NB4 (cell line): Measurements from ENCODE around the gene PNPO.

ENCODE experiments used
- DNase-seq: peaks from one replicate; pipeline ENCODE4 v3.0.0; 2010; ENCODE audit warnings: low read depth
- H3K4me3 ChIP-seq: one replicate; pipeline ENCODE4 v1.5.1; 2011; ENCODE audit warnings: mild to moderate bottlenecking, low read depth, low read length, moderate library complexity
- CTCF ChIP-seq: IDR thresholded peaks from one replicate; pipeline ENCODE4 v1.5.1; 2012; ENCODE audit warnings: low read depth, low read length
- MAX ChIP-seq: IDR thresholded peaks from 2 replicates; pipeline ENCODE4 v1.6.1; 2011; ENCODE audit warnings: low read depth, low read length
- MYC ChIP-seq: IDR thresholded peaks from 2 replicates; pipeline ENCODE4 v1.6.1; 2011; ENCODE audit warnings: low read depth, low read length
- POLR2A ChIP-seq: IDR thresholded peaks from 2 replicates; pipeline ENCODE4 v1.6.1; 2011; ENCODE audit warnings: mild to moderate bottlenecking; ENCODE audit not compliant: insufficient read length; ENCODE audit errors: extremely low read depth

The PNPO gene

DNA sequence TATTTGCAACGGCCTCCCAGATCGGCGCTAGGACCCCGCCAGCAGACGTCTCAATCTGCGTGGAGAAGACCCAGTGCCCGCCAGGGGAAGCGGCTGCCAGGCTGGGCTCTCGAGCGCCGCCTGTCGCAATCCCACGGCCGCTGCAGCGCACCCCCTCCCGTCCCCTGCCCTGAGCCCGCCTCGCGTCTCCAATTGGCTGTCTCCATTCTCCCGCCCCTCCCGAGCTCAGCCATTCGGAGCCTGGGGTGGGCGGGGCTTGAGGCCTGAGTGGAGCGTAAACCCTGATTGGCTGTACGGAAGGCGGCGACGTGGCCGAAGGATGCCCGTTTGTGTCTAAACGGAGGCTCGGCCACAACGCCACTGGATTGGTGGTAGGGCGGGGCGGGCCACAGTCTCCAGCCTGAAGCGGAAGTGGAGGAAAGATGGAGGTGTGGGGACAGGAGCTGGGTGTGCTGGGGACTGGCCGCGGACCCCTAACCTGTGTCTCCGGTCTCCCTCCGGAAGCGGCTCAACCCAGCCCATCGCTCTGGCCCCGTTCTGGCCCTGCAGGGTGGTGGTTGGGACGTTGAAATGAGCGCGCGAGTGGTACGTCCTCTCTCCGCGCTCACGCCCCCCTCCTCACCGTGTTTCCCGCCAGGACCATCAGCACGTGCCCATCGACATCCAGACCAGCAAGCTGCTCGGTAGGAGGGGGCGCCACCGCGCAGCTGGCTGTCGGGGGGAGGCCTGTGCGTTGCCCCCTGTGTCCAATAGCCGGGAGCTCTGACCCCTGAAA, 29.5 kb downstream of the PNPO start, which contains the start of gene CDK5RAP3:
Gene CDK5RAP3 (plus strand): TSS at position 389 of the 775 bp plus-strand sequence. CDS start 34 bp downstream, at position 423.
- TF ChIP-seq MYC, result peak; percentile 90
- TF ChIP-seq MAX, result peak; percentile 91
- TF ChIP-seq POLR2A, result peak; percentile 87
- TF ChIP-seq CTCF, result peak; percentile 75
- peak within 1 kb of the TSS; percentile 85 for H3K4me3 ChIP-seq
- DNase-seq, result peak; percentile 99

DNA sequence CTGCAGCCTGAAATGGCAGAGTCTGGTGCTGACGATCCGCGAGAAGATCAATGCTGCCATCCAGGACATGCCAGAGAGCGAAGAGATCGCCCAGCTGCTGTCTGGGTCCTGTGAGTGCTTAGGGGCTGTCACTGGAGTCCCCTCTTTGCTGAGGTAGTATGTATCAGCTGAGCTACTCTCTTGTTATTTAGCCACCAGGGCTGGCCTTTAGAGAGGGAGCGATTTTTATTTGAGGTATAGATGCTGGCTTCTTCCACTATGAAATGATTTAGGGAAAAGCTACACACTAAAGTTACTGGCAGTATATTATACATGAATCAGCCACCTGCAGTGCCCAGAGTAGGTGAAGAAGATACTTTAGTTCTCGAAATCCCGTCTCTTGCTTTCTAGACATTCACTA, 32.2 kb downstream of the PNPO start:
- H3K4me3 ChIP-seq, result no peak overlapping the region
- no peak for DNase-seq
- TF ChIP-seq POLR2A (no peak), MYC (no peak), MAX (no peak), CTCF (no peak)

- no peak overlapping the region for H3K4me3 ChIP-seq
- DNase-seq, result no peak
- no peak for TF ChIP-seq POLR2A
- no peak for TF ChIP-seq MAX
- TF ChIP-seq CTCF, result no peak
- no peak for TF ChIP-seq MYC
These were observed 33.9 kb downstream of the PNPO start for GRCh38 chr17:47975189-47975822.

DNA sequence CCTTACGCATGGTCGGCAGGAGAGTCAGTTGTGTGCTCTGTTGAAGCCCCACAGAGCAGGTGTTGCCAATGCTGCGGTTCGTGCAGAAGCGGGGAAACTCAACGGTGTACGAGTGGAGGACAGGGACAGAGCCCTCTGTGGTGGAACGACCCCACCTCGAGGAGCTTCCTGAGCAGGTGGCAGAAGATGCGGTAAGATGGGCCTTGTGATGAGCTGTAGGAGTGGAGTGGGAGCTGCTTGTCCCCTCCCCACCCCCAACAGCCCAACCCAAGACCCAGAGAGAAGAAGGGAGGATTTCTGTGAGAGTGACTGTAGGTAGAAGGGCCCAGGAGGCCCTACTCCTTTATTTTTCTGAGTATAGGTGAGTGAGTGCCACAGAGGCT, 34.4 kb downstream of the PNPO start:
- no peak for DNase-seq
- no peak overlapping the region for H3K4me3 ChIP-seq
- TF ChIP-seq CTCF (no peak), MAX (no peak)

DNA sequence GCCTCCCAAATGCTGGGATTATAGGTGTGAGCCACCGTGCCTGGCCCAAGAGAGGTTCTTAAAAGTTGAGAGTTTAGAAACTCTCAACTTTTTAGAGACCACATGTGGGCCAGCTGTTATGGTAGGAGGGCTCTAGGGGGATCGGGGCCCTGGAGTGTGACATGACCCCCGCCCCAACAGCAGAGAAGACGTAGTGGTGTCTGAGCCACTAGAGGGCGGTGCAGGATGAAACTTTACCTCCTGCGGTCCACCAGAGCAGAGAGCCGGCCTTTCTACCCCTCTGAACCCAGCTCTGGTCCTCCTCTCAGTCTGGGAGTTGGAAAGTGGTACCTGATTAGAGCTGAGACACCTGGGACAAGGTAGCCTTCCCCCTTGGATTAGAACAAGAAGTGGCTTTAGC, 37.0 kb downstream of the PNPO start:
- DNase-seq, result peak; percentile 68
- TF ChIP-seq MYC (no peak), CTCF (peak; percentile 74), POLR2A (no peak)
- H3K4me3 ChIP-seq, result no peak overlapping the region
